GM18951 (cell line): ENCODE measurements around the gene MTCL1.

Experiments
- POLR2A ChIP-seq: IDR thresholded peaks from 4 replicates; pipeline ENCODE4 v1.6.1; 2011; ENCODE audit warnings: mild to moderate bottlenecking; ENCODE audit not compliant: insufficient read length, insufficient read depth; ENCODE audit errors: extremely low read depth
- in situ Hi-C: fragments of 300-500 bp; cut with MboI; formaldehyde crosslinking; loops from one replicate; pipeline ENCODE4 v1.12.0; 2022; ENCODE audit warnings: low sequenced_read_pairs, mixed read lengths, inconsistent platforms; ENCODE audit not compliant: unreplicated experiment

MTCL1 gene

DNA sequence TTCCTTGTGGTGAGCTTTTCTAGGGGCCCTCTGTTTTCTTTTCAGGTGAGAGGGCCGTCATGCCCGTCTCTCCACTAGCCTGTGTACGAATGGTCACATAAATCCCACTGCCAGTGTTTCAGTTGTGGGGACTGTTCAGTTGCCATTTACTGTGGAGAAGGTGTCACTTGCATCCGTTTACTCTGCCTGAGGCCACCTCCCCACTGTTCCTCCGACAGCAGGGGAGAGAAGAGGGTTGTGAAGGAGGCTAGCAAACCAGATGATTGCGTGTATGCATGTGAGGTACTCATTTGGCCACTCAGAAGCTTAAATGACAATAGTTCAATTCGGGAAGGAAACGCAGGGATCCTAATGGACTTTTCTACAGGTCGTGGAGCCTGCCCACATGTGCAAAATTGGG is 3.3 kb downstream of the MTCL1 start:
- TF ChIP-seq POLR2A, result no peak
- in situ Hi-C loops, result loop anchor here (10.0 kb wide), 1 partner anchor 346 kb away; no protein-coding TSS in a partner anchor

DNA sequence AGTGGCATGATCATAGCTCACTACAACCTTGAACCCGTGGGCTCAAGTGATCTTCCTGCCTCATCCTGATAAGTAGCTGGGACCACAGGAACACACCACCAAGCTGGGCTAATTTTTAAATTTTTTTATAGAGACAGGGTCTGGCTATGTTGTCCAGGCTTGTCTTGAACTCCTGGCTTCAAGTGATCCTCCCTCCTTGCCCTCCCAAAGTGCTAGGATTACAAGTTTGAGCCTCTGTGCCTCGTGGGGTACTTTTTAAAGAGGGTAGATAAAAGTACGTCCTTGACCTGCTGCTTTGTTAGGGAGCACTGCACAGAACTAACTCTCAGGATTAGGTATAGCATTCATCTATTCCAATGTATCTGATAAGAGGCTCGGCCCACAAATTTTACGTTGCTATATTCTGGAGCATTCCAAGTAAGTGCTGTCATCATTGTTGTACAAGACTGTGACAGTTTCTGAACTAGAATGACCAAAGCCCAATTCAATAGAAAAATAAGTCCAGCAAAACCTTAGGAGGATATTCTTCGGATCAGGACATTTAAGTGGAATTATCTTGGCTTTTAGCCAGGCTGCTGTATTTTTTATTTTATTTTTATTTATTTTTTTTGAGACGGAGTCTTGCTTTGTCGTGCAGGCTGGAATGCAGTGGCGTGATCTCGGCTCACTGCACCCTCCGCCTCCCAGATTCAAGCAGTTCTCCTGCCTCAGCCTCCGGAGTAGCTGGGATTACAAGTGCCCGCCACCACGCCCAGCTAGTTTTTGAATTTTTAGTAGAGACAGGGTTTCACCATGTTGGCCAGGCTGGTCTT is 4.1 kb downstream of the MTCL1 start:
- no peak for TF ChIP-seq POLR2A
- in situ Hi-C loops, result loop anchor here (10.0 kb wide), 1 partner anchor 345 kb away; no protein-coding TSS in a partner anchor

DNA sequence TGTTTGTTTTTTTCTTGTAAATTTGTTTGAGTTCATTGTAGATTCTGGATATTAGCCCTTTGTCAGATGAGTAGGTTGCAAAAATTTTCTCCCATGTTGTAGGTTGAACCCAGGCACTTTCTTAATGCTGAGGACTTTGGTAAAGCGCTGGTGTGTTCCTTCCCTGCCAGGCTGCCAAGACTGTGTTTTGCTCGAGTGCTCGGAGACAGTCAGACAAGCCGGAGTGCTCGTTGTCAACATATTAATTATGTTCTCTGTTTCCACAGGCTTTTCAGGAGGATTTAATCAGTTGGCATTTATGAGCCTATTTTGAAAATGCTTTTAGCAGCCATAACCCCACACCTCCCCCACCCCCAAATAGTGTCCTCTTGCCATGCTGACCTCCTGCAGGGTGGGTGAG is 6.4 kb downstream of the MTCL1 start:
- in situ Hi-C loops, result no loop called here
- TF ChIP-seq POLR2A, result no peak

- no peak for TF ChIP-seq POLR2A
- in situ Hi-C loops, result no loop called here
These were observed 8.3 kb downstream of the MTCL1 start for GRCh38 chr18:8713691-8714090.

GRCh38 chr18:8715599-8715998 is 10.2 kb downstream of the MTCL1 start:
- in situ Hi-C loops, result no loop called here
- TF ChIP-seq POLR2A, result no peak

GRCh38 chr18:8717011-8717770 is 11.8 kb downstream of the MTCL1 start:
- no peak for TF ChIP-seq POLR2A
- in situ Hi-C loops, result no loop called here

DNA sequence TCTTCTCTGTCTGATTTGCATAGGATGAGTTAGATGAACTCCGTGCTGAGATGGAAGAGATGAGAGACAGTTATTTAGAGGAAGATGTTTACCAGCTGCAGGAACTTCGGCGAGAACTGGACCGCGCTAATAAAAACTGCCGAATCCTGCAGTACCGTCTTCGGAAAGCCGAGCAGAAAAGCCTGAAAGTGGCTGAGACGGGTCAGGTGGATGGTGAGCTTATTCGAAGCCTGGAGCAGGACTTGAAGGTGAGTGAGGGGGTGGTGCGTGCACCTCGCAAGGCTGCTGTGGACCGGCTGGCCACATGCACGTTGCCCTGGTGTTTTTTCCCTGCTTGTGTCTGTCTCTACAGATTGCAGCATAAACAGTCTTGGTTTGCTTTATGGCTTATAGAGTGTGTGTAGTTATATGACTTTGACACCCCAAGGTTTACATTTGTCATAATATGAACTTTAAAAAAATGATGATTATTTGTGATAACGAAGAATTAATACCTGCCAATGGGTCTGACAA is 13.1 kb downstream of the MTCL1 start:
- in situ Hi-C loops, result no loop called here
- TF ChIP-seq POLR2A, result no peak

GRCh38 chr18:8719192-8719591 is 13.8 kb downstream of the MTCL1 start:
- TF ChIP-seq POLR2A, result no peak
- in situ Hi-C loops, result no loop called here

DNA sequence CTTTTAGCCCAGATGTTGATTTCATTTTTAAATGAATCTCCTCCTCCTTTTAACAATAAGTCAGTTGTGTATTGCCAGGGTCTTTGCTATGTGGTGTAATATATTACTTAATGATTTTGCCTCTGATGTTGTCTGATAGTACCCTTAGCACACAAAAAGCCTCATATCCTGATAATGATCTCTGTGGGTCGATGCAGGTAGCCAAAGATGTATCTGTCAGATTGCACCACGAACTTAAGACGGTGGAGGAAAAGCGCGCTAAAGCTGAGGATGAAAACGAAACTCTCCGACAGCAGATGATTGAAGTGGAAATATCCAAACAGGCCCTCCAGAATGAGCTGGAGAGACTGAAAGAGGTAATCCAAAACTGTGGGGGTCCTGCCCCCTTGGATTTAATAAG is 14.8 kb downstream of the MTCL1 start:
- in situ Hi-C loops, result no loop called here
- TF ChIP-seq POLR2A, result no peak

- in situ Hi-C loops, result no loop called here
- TF ChIP-seq POLR2A, result no peak
These were observed 15.8 kb downstream of the MTCL1 start for GRCh38 chr18:8721094-8721669.

- in situ Hi-C loops, result no loop called here
- no peak for TF ChIP-seq POLR2A
These were observed 16.4 kb downstream of the MTCL1 start for GRCh38 chr18:8721716-8722115.

DNA sequence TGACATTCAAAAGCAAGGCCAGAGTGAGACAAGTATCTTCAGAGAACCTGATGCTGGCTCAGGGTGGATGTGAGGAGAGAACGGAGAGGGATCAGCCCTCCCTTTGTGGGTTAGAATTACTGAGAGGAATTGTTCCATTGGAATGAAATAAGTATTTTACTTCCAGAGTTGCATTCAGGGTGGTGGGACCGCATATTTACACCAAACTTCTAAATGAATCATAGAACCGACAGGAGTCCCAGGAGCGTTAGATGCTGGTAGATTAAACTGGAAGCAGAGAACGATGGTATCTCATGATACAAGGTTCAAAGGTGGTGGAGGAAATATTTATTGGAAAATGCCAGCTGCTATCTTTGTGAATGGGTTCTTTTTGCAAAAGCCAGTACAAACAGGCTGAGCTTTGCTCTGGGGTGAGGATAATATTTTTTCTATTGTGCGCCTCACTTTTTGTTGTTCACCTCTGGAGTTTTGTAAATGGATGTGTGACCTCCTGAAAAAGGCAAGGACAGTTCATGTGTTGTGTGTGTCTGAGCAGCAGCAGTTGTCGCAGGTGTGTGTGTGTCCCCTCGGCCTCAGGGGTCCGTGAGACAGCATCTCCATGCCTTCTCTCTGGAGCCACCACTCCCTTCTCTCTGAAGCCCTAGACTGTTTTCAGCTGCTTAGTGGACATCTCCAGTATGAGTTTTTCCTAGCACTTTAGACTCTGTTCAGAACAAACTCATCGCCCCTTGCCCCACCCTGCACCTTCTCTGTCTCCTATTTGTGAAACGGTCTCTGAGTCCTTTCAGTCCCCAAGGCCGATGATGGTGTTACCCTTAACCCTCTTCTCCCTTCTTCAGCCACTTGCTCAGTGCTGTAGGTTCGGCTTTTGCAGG is 17.8 kb downstream of the MTCL1 start:
- in situ Hi-C loops, result no loop called here
- no peak for TF ChIP-seq POLR2A
